CD14-positive monocyte (primary cell): ENCODE measurements around the gene EEF2KMT. TPM values are rescaled to one million over a fixed set of nuclear protein-coding genes. Genes with fewer than 3 reads are reported as not detected.
A peak's percentile ranks its signal among the peaks of the same experiment; 100 is the strongest.

ENCODE experiments used
- DNase-seq, 3 donors: peaks; one replicate each; pipeline ENCODE4 v3.0.0-alpha.2; 2011 to 2022
- H2AFZ ChIP-seq: 2 replicates; pipeline ENCODE4 v1.6.0; 2012; ENCODE audit warnings: mild to moderate bottlenecking, low read depth, low read length, inconsistent platforms; ENCODE audit not compliant: insufficient read depth, poor library complexity, severe bottlenecking
- H3K27ac ChIP-seq, 2 donors: 1 replicate in 1 of 2; 2 replicates in 1 of 2; pipeline ENCODE4 v1.5.1; 2012 to 2013; ENCODE audit warnings: low read length in 2 of 2, control low read depth in 1 of 2, inconsistent platforms in 1 of 2, low read depth in 1 of 2, mild to moderate bottlenecking in 1 of 2
- H3K27me3 ChIP-seq, 2 donors: one replicate each; pipeline versions ENCODE4 v1.6.0 to v1.6.1; 2011 to 2013; ENCODE audit warnings: low read length in 2 of 2; ENCODE audit not compliant: control insufficient read depth in 2 of 2, insufficient read depth in 2 of 2
- H3K36me3 ChIP-seq, 2 donors: replicated peaks in 1 of 2; 1 replicate in 1 of 2; 2 replicates in 1 of 2; pipeline versions ENCODE4 v1.5.1 to v1.6.1; 2012 to 2013; ENCODE audit warnings: low read length in 2 of 2, control low read depth in 1 of 2, inconsistent platforms in 1 of 2, mild to moderate bottlenecking in 1 of 2; ENCODE audit not compliant: insufficient read depth in 2 of 2, control insufficient read depth in 1 of 2
- H3K4me1 ChIP-seq, 2 donors: 1 replicate in 1 of 2; 2 replicates in 1 of 2; pipeline versions ENCODE4 v1.5.1 to v1.6.1; 2012 to 2013; ENCODE audit warnings: low read length in 2 of 2, control low read depth in 1 of 2, inconsistent platforms in 1 of 2, mild to moderate bottlenecking in 1 of 2, moderate library complexity in 1 of 2; ENCODE audit not compliant: insufficient read depth in 2 of 2, control insufficient read depth in 1 of 2
- H3K4me2 ChIP-seq: replicated peaks from 2 replicates; pipeline ENCODE3; 2012; ENCODE audit warnings: low read length, moderate library complexity, mild to moderate bottlenecking; ENCODE audit not compliant: poor library complexity, severe bottlenecking; ENCODE audit errors: extremely low read depth
- H3K4me3 ChIP-seq, 3 experiments: fragments of 200-600 bp in 1 of 3; sonication (generic) in 1 of 3; replicated peaks in 1 of 3; 1 replicate in 2 of 3; 2 replicates in 1 of 3; pipeline ENCODE4 v1.5.1; 2011 to 2013; ENCODE audit warnings: low read length in 3 of 3, mild to moderate bottlenecking in 3 of 3, control low read depth in 2 of 3, low read depth in 2 of 3, inconsistent platforms in 1 of 3, moderate library complexity in 1 of 3
- H3K79me2 ChIP-seq: 2 replicates; pipeline ENCODE4 v1.6.0; 2012; ENCODE audit warnings: mild to moderate bottlenecking, control low read depth, inconsistent platforms, low read length, moderate library complexity; ENCODE audit not compliant: insufficient read depth
- H3K9ac ChIP-seq: 2 replicates; pipeline ENCODE4 v1.6.0; 2017; ENCODE audit warnings: low read length, mild to moderate bottlenecking; ENCODE audit not compliant: insufficient read depth, poor library complexity, severe bottlenecking
- H3K9me3 ChIP-seq, 2 donors: replicated peaks in 1 of 2; 1 replicate in 1 of 2; 2 replicates in 1 of 2; pipeline versions ENCODE4 v1.5.1 to v1.6.1; 2012 to 2013; ENCODE audit warnings: low read length in 2 of 2, control low read depth in 1 of 2; ENCODE audit not compliant: control insufficient read depth in 1 of 2, insufficient read depth in 1 of 2
- H4K20me1 ChIP-seq: 2 replicates; pipeline ENCODE4 v1.6.0; 2012; ENCODE audit warnings: mild to moderate bottlenecking, low read length, control low read depth, moderate library complexity; ENCODE audit not compliant: insufficient read depth
- H3K27ac Mint-ChIP-seq, 7 donors: one replicate each; pipeline ENCODE4 v1.8.0; 2020; ENCODE audit warnings: mild to moderate bottlenecking in 7 of 7, mixed read lengths in 7 of 7, moderate library complexity in 6 of 7, inconsistent platforms in 2 of 7
- H3K27me3 Mint-ChIP-seq, 3 donors: one replicate each; pipeline ENCODE4 v1.8.0; 2021 to 2022; ENCODE audit warnings: low read depth in 3 of 3, mild to moderate bottlenecking in 3 of 3, mixed read lengths in 3 of 3, moderate library complexity in 3 of 3, inconsistent platforms in 1 of 3
- H3K36me3 Mint-ChIP-seq, 2 donors: one replicate each; pipeline ENCODE4 v1.8.0; 2020; ENCODE audit warnings: mixed read lengths in 2 of 2, inconsistent platforms in 1 of 2, mild to moderate bottlenecking in 1 of 2
- H3K4me1 Mint-ChIP-seq: one replicate; pipeline ENCODE4 v1.8.0; 2020; ENCODE audit warnings: mild to moderate bottlenecking, mixed read lengths
- H3K4me3 Mint-ChIP-seq, 2 donors: one replicate each; pipeline ENCODE4 v1.8.0; 2020; ENCODE audit warnings: mild to moderate bottlenecking in 2 of 2, mixed read lengths in 2 of 2, moderate library complexity in 1 of 2
- H3K9me3 Mint-ChIP-seq, 7 donors: one replicate each; pipeline ENCODE4 v1.8.0; 2020 to 2022; ENCODE audit warnings: mixed read lengths in 7 of 7, mild to moderate bottlenecking in 6 of 7, moderate library complexity in 6 of 7, inconsistent platforms in 2 of 7
- CTCF ChIP-seq: fragments of 200-600 bp; IDR thresholded peaks from one replicate; pipeline ENCODE4 v1.8.0; 2022; ENCODE audit warnings: antibody characterized with exemption, mild to moderate bottlenecking
- WGBS: methylation state at CpG from one replicate; pipeline ENCODE4 v1.1.5; 2013; ENCODE audit warnings: missing lambda C conversion rate; ENCODE audit not compliant: insufficient coverage; 5-methylcytosine and 5-hydroxymethylcytosine counted together
- intact Hi-C, 2 donors: fragments of 100-400 bp; cut with micrococcal nuclease; formaldehyde crosslinking; loops; one replicate each; pipeline versions ENCODE4 v1.15.0 to v1.15.1; 2023
- polyA plus RNA-seq, 3 donors: library from polyadenylated mRNA; depleted of rRNA in 1 of 3; unstranded in 2 of 3; stranded (reverse) in 1 of 3; fragments of 300-500 nt in 2 of 3; fragments of >200 nt in 1 of 3; fragmentation: Illumina TruSeq in 2 of 3; gene quantifications; 1 replicate in 2 of 3; 2 replicates in 1 of 3; pipeline ENCODE4 v1.2.3, GENCODE V29; 2012 to 2021

Gene EEF2KMT
- polyA plus RNA-seq, 3 donors, result 4.6 to 6.8 (median 5.5) TPM

GRCh38 chr16:5069048-5069447, 28.5 kb downstream of the EEF2KMT start:
- no peak for TF ChIP-seq CTCF
- Histone ChIP-seq H3K36me3 (no peaks in the 10 kb centered on the region), H3K27ac (no peak overlapping the region), H4K20me1 (no peaks in the 10 kb centered on the region), H3K9ac (no peak overlapping the region), H3K79me2 (peaks cover 1% of the 10 kb centered on the region), H2AFZ (no peak overlapping the region), H3K4me1 (peaks cover 16 to 20% of the 10 kb centered on the region in 2 donors), H3K4me2 (no peak overlapping the region), H3K9me3 (no peaks in the 10 kb centered on the region), H3K4me3 (no peak overlapping the region), H3K27me3 (no peaks in the 10 kb centered on the region)
- H3K27me3 Mint-ChIP-seq, result peaks cover 0 to 7% (median 5%) of the 10 kb centered on the region in 3 donors
- WGBS, result 97% methylated on average over 8 of the region's 9 CpGs
- peaks cover 22% of the 10 kb centered on the region for H3K4me1 Mint-ChIP-seq
- no peak overlapping the region for H3K4me3 Mint-ChIP-seq
- no peaks in the 10 kb centered on the region for H3K36me3 Mint-ChIP-seq
- intact Hi-C loops, result no loop called here
- DNase-seq, result no peak
- peaks cover 0 to 3% (median 0%) of the 10 kb centered on the region in 7 donors for H3K9me3 Mint-ChIP-seq
- H3K27ac Mint-ChIP-seq, result no peak overlapping the region

- intact Hi-C loops, result no loop called here
- Histone ChIP-seq H3K27me3 (no peaks in the 10 kb centered on the region), H4K20me1 (no peaks in the 10 kb centered on the region), H3K4me3 (no peak overlapping the region), H3K27ac (no peak overlapping the region), H3K9ac (no peak overlapping the region), H2AFZ (peak overlapping the region; percentile 29), H3K9me3 (no peaks in the 10 kb centered on the region), H3K79me2 (no peaks in the 10 kb centered on the region), H3K4me1 (peaks cover 4 to 5% of the 10 kb centered on the region in 2 donors), H3K4me2 (no peak overlapping the region), H3K36me3 (no peaks in the 10 kb centered on the region)
- no peak for TF ChIP-seq CTCF
- no peaks in the 10 kb centered on the region for H3K36me3 Mint-ChIP-seq
- peaks cover 0 to 3% (median 0%) of the 10 kb centered on the region in 7 donors for H3K9me3 Mint-ChIP-seq
- H3K4me3 Mint-ChIP-seq, result no peak overlapping the region
- no peak for DNase-seq
- WGBS, result 67% methylated on average over 3 of the region's 6 CpGs
- peaks cover 9% of the 10 kb centered on the region for H3K4me1 Mint-ChIP-seq
- H3K27me3 Mint-ChIP-seq, result peaks cover 2 to 12% (median 8%) of the 10 kb centered on the region in 3 donors
- no peak overlapping the region for H3K27ac Mint-ChIP-seq
Measured at GRCh38 chr16:5066511-5066910, 31.1 kb downstream of the EEF2KMT start.
